NOMO-1 treated with DMSO at 0.1 percent for 48 hours (cell line): ENCODE results near the gene ITGB4.

Source experiments
- DNase-seq: peaks from one replicate; lab custom pipeline; 2025; ENCODE audit not compliant: unreplicated experiment; lab: John Stamatoyannopoulos, UW

Gene ITGB4

GRCh38 chr17:75731086-75731715 lies 9.9 kb downstream of the ITGB4 start:
- no peak for DNase-seq

- DNase-seq = no peak
Observed at GRCh38 chr17:75731716-75732498, 10.6 kb downstream of the ITGB4 start.

GRCh38 chr17:75733471-75733870 lies 12.2 kb downstream of the ITGB4 start:
- DNase-seq = no peak

- DNase-seq = no peak
Observed at GRCh38 chr17:75734674-75735294, 13.5 kb downstream of the ITGB4 start.

- no peak for DNase-seq
Observed at GRCh38 chr17:75736173-75736835, 15.0 kb downstream of the ITGB4 start.

GRCh38 chr17:75737133-75737962 lies 16.1 kb downstream of the ITGB4 start:
- no peak for DNase-seq

- peak; percentile 75 for DNase-seq
Observed at GRCh38 chr17:75738218-75738802, 17.1 kb downstream of the ITGB4 start.

GRCh38 chr17:75739174-75739573 lies 17.9 kb downstream of the ITGB4 start:
- no peak for DNase-seq

- DNase-seq = no peak
Observed at GRCh38 chr17:75739801-75740200, 18.5 kb downstream of the ITGB4 start.

GRCh38 chr17:75740215-75740614 lies 19.0 kb downstream of the ITGB4 start:
- no peak for DNase-seq

- no peak for DNase-seq
Observed at GRCh38 chr17:75740631-75741077, 19.4 kb downstream of the ITGB4 start.

- DNase-seq = no peak
Observed at GRCh38 chr17:75742337-75742736, 21.1 kb downstream of the ITGB4 start.

GRCh38 chr17:75743625-75744206 lies 22.5 kb downstream of the ITGB4 start:
- no peak for DNase-seq

GRCh38 chr17:75748706-75749105 lies 27.4 kb downstream of the ITGB4 start:
- DNase-seq = no peak

GRCh38 chr17:75749545-75750389 lies 28.5 kb downstream of the ITGB4 start:
- DNase-seq = peak; percentile 64

GRCh38 chr17:75750661-75751423 lies 29.6 kb downstream of the ITGB4 start:
- DNase-seq = no peak

GRCh38 chr17:75751676-75752404 lies 30.6 kb downstream of the ITGB4 start:
- DNase-seq = no peak

GRCh38 chr17:75752405-75752709 lies 31.1 kb downstream of the ITGB4 start:
- DNase-seq = no peak
